NCI-H446 (cell line): Measurements from ENCODE around the gene ANKRD33B.

Experiments used
- DNase-seq, 2 experiments: peaks; one replicate each; lab custom pipeline; 2025; lab: John Stamatoyannopoulos, UW

Gene ANKRD33B

GRCh38 chr5:10579536-10580521, 16.0 kb downstream of the ANKRD33B start:
- DNase-seq: no peak

GRCh38 chr5:10580531-10581423, 16.9 kb downstream of the ANKRD33B start:
- DNase-seq: no peak

GRCh38 chr5:10581424-10581748, 17.5 kb downstream of the ANKRD33B start:
- no peak for DNase-seq

- peak; percentile 68 to 90 for DNase-seq
Observed at GRCh38 chr5:10581867-10582511, 18.1 kb downstream of the ANKRD33B start.

GRCh38 chr5:10582512-10582897, 18.6 kb downstream of the ANKRD33B start:
- DNase-seq: no peak

GRCh38 chr5:10583663-10584572, 20.0 kb downstream of the ANKRD33B start:
- DNase-seq: no peak

GRCh38 chr5:10584714-10585517, 21.0 kb downstream of the ANKRD33B start:
- no peak for DNase-seq

GRCh38 chr5:10585518-10585915, 21.6 kb downstream of the ANKRD33B start:
- no peak for DNase-seq

- no peak for DNase-seq
Observed at GRCh38 chr5:10586008-10586407, 22.1 kb downstream of the ANKRD33B start.

- DNase-seq: no peak
Observed at GRCh38 chr5:10586555-10586954, 22.7 kb downstream of the ANKRD33B start.

GRCh38 chr5:10588109-10588775, 24.4 kb downstream of the ANKRD33B start:
- DNase-seq: no peak

GRCh38 chr5:10588779-10589447, 25.0 kb downstream of the ANKRD33B start:
- DNase-seq: peak in 1 of 2 experiments; percentile 41

- peak in 1 of 2 experiments; percentile 47 for DNase-seq
Observed at GRCh38 chr5:10590226-10590999, 26.5 kb downstream of the ANKRD33B start.

- no peak for DNase-seq
Observed at GRCh38 chr5:10591159-10591558, 27.3 kb downstream of the ANKRD33B start.

GRCh38 chr5:10591966-10592365, 28.1 kb downstream of the ANKRD33B start:
- DNase-seq: peak in 1 of 2 experiments; percentile 37

- DNase-seq: no peak
Observed at GRCh38 chr5:10592601-10593000, 28.7 kb downstream of the ANKRD33B start.

GRCh38 chr5:10593531-10594181, 29.8 kb downstream of the ANKRD33B start:
- no peak for DNase-seq
